HG03095 (cell line): ENCODE measurements around the gene POR.

Experiments
- ATAC-seq: cut with Tn5 transposase; IDR thresholded peaks from one replicate; pipeline ENCODE4 v1.9.1; 2021; ENCODE audit warnings: moderate library complexity; ENCODE audit not compliant: unreplicated experiment

POR gene

GRCh38 chr7:75950111-75950681, 35.2 kb downstream of the POR start:
- ATAC-seq: no peak

GRCh38 chr7:75951506-75951905, 36.6 kb downstream of the POR start:
- no peak for ATAC-seq

GRCh38 chr7:75953431-75953830, 38.5 kb downstream of the POR start:
- no peak for ATAC-seq

- ATAC-seq: no peak
Observed at GRCh38 chr7:75953931-75954330, 39.0 kb downstream of the POR start.

- no peak for ATAC-seq
Observed at GRCh38 chr7:75955331-75955955, 40.5 kb downstream of the POR start.

- no peak for ATAC-seq
Observed at GRCh38 chr7:75957021-75957736, 42.2 kb downstream of the POR start.

- ATAC-seq: no peak
Observed at GRCh38 chr7:75958802-75959543, 44.0 kb downstream of the POR start.

GRCh38 chr7:75960372-75960771, 45.4 kb downstream of the POR start:
- ATAC-seq: no peak

GRCh38 chr7:75961218-75961617, 46.3 kb downstream of the POR start:
- ATAC-seq: no peak

GRCh38 chr7:75962607-75963380, 47.8 kb downstream of the POR start:
- no peak for ATAC-seq

GRCh38 chr7:75963381-75963995, 48.5 kb downstream of the POR start:
- no peak for ATAC-seq

GRCh38 chr7:75965617-75966016, 50.7 kb downstream of the POR start:
- no peak for ATAC-seq

- no peak for ATAC-seq
Observed at GRCh38 chr7:75966190-75966961, 51.4 kb downstream of the POR start.

- ATAC-seq: no peak
Observed at GRCh38 chr7:75967055-75967454, 52.1 kb downstream of the POR start.

GRCh38 chr7:75967487-75967997, 52.6 kb downstream of the POR start:
- ATAC-seq: no peak

GRCh38 chr7:75968012-75968411, 53.1 kb downstream of the POR start:
- ATAC-seq: no peak

- ATAC-seq: no peak
Observed at GRCh38 chr7:75968561-75969001, 53.6 kb downstream of the POR start.

GRCh38 chr7:75969182-75969581, 54.2 kb downstream of the POR start:
- no peak for ATAC-seq

GRCh38 chr7:75969704-75970498, 54.9 kb downstream of the POR start:
- ATAC-seq: no peak
